ENCODE measurements around the gene MXD4.

Gene MXD4

GRCh38 chr4:2262145-2262943 is 435 bp upstream of the MXD4 start:
- peaks cover 29% of the 10 kb centered on the region for H3K4me1 ChIP-seq (ENCODE audit: control insufficient read depth, insufficient read depth, low read length)
- no peaks in the 10 kb centered on the region for H3K27me3 ChIP-seq (ENCODE audit: control insufficient read depth, insufficient read depth, low read length, poor library complexity, severe bottlenecking)
- no peaks in the 10 kb centered on the region for H3K36me3 ChIP-seq (ENCODE audit: control insufficient read depth, insufficient read depth, low read length)
- 1 to 2% methylated on average over 98 of the region's 98 CpGs for WGBS, 2 experiments
- no peaks in the 10 kb centered on the region for H3K9me3 ChIP-seq (ENCODE audit: control insufficient read depth, low read length)
- H3K27ac ChIP-seq (ENCODE audit: insufficient read depth, low read depth, low read length, poor library complexity, severe bottlenecking) = peak overlapping the region; percentile 65
- H3K4me3 ChIP-seq (ENCODE audit: insufficient read depth, low read depth, low read length) = peak overlapping the region; percentile 50

DNA sequence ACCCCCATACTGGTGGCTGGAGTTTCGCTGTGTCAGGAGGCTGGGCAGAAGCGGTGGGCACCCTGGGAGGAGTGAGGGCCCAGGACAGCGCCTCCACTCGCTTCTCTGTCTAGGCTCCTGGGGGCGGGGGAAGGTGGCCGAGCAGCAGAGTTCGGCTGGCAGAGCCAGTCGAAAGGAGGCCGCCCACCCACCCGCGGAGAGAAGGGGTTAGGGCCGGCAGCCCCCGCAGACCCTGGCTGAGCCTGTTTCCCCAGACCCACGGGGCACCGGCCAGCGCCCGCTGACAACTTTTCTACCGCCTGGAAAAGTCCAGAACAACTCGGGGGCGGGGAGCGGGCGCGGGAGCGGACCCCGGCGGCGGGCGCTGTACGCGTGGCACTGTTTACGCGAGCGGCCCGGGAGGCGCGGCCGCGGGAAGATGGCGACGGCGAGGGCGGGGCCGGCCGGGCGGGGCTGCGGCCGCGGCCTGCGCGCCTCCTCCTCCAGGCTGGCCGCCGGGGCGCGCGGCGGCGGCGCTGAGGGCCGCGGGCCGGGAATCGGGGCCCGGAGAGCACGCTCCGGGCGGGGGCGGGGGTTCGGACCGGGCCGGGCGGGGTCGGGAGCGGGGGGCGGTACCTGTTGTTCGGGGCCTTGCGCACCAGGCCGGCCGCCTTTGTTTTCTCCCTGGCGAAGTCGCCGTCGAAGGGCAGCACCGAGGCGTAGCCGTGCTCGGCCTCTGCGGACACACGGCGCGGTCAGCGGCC is 628 bp downstream of the MXD4 start:
- Histone ChIP-seq H3K27ac (ENCODE audit: insufficient read depth, low read depth, low read length, poor library complexity, severe bottlenecking) (no peak overlapping the region), H3K36me3 (ENCODE audit: control insufficient read depth, insufficient read depth, low read length) (no peaks in the 10 kb centered on the region), H3K9me3 (ENCODE audit: control insufficient read depth, low read length) (no peaks in the 10 kb centered on the region), H3K4me1 (ENCODE audit: control insufficient read depth, insufficient read depth, low read length) (peaks cover 25% of the 10 kb centered on the region), H3K4me3 (ENCODE audit: insufficient read depth, low read depth, low read length) (peak overlapping the region; percentile 70), H3K27me3 (ENCODE audit: control insufficient read depth, insufficient read depth, low read length, poor library complexity, severe bottlenecking) (no peaks in the 10 kb centered on the region)
- WGBS, 2 experiments = 1% methylated on average over 91 of the region's 91 CpGs

- 73% methylated on average over 23 of the region's 23 CpGs for WGBS, 2 experiments
- Histone ChIP-seq H3K36me3 (ENCODE audit: control insufficient read depth, insufficient read depth, low read length) (no peaks in the 10 kb centered on the region), H3K9me3 (ENCODE audit: control insufficient read depth, low read length) (no peaks in the 10 kb centered on the region), H3K27ac (ENCODE audit: insufficient read depth, low read depth, low read length, poor library complexity, severe bottlenecking) (no peak overlapping the region), H3K27me3 (ENCODE audit: control insufficient read depth, insufficient read depth, low read length, poor library complexity, severe bottlenecking) (no peaks in the 10 kb centered on the region), H3K4me1 (ENCODE audit: control insufficient read depth, insufficient read depth, low read length) (peaks cover 25% of the 10 kb centered on the region), H3K4me3 (ENCODE audit: insufficient read depth, low read depth, low read length) (peak overlapping the region; percentile 70)
These were observed 1.4 kb downstream of the MXD4 start for GRCh38 chr4:2260344-2261109.

DNA sequence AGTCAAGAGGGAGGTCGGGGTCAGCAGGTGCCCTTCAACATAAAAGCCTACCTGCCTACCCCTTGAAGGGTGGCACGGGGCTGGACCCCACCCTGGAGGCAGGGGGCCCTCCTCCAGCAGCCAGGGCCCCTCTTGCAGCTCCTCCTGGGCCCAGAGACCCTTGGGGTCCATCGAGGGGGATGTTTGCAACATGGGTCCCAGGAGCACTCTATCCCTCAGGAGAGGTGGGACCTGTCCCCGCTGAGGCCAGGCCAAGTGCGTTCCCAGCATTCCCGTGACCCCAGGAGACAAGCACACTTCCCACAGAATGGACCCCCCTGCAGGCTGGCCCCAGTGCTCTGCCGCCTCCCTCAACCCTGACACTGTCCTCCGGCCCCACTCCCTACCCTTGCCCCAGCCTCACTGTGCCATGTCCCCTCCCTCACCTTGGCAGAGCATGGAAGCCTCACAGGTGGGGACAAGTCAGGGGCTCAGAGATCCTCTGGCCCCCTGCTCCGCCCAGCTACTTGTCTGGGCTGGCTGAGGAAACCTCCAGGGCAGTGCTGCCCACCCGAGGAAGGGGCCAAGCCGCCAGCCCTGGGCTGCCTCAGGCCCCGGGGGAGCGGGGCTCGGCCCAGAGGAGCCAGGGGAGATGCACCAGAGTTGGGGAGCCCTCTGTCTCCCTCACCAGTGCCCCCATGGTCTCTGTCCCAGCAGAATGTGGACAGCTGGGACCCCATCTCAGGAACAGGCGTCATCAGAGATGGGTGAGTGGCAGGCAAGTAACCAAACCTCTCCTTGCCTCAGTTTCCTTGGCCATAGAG is 2.2 kb downstream of the MXD4 start:
- H3K4me1 ChIP-seq (ENCODE audit: control insufficient read depth, insufficient read depth, low read length) = peaks cover 23% of the 10 kb centered on the region
- H3K36me3 ChIP-seq (ENCODE audit: control insufficient read depth, insufficient read depth, low read length) = no peaks in the 10 kb centered on the region
- H3K4me3 ChIP-seq (ENCODE audit: insufficient read depth, low read depth, low read length) = peak overlapping the region; percentile 70
- H3K9me3 ChIP-seq (ENCODE audit: control insufficient read depth, low read length) = no peaks in the 10 kb centered on the region
- 93% methylated on average over 15 of the region's 15 CpGs for WGBS, 2 experiments
- no peak overlapping the region for H3K27ac ChIP-seq (ENCODE audit: insufficient read depth, low read depth, low read length, poor library complexity, severe bottlenecking)
- no peaks in the 10 kb centered on the region for H3K27me3 ChIP-seq (ENCODE audit: control insufficient read depth, insufficient read depth, low read length, poor library complexity, severe bottlenecking)

GRCh38 chr4:2259036-2259540 is 2.8 kb downstream of the MXD4 start:
- no peak overlapping the region for H3K27ac ChIP-seq (ENCODE audit: insufficient read depth, low read depth, low read length, poor library complexity, severe bottlenecking)

GRCh38 chr4:2258091-2259035 is 3.5 kb downstream of the MXD4 start:
- Histone ChIP-seq H3K27ac (ENCODE audit: insufficient read depth, low read depth, low read length, poor library complexity, severe bottlenecking) (no peak overlapping the region), H3K4me3 (ENCODE audit: insufficient read depth, low read depth, low read length) (no peak overlapping the region), H3K9me3 (ENCODE audit: control insufficient read depth, low read length) (no peaks in the 10 kb centered on the region), H3K36me3 (ENCODE audit: control insufficient read depth, insufficient read depth, low read length) (no peaks in the 10 kb centered on the region), H3K4me1 (ENCODE audit: control insufficient read depth, insufficient read depth, low read length) (peaks cover 11% of the 10 kb centered on the region), H3K27me3 (ENCODE audit: control insufficient read depth, insufficient read depth, low read length, poor library complexity, severe bottlenecking) (no peaks in the 10 kb centered on the region)
- 91 to 92% methylated on average over 18 of the region's 18 CpGs for WGBS, 2 experiments

More at GRCh38 chr4:2259036-2259540, 2.8 kb downstream of the MXD4 start:
- Histone ChIP-seq H3K4me1 (ENCODE audit: control insufficient read depth, insufficient read depth, low read length) (peaks cover 17% of the 10 kb centered on the region), H3K4me3 (ENCODE audit: insufficient read depth, low read depth, low read length) (no peak overlapping the region), H3K9me3 (ENCODE audit: control insufficient read depth, low read length) (no peaks in the 10 kb centered on the region), H3K36me3 (ENCODE audit: control insufficient read depth, insufficient read depth, low read length) (no peaks in the 10 kb centered on the region), H3K27me3 (ENCODE audit: control insufficient read depth, insufficient read depth, low read length, poor library complexity, severe bottlenecking) (no peaks in the 10 kb centered on the region)
- WGBS, 2 experiments = 95% methylated on average over 13 of the region's 13 CpGs

- Histone ChIP-seq H3K27me3 (ENCODE audit: control insufficient read depth, insufficient read depth, low read length, poor library complexity, severe bottlenecking) (no peaks in the 10 kb centered on the region), H3K27ac (ENCODE audit: insufficient read depth, low read depth, low read length, poor library complexity, severe bottlenecking) (no peak overlapping the region), H3K36me3 (ENCODE audit: control insufficient read depth, insufficient read depth, low read length) (no peaks in the 10 kb centered on the region), H3K4me3 (ENCODE audit: insufficient read depth, low read depth, low read length) (no peak overlapping the region), H3K9me3 (ENCODE audit: control insufficient read depth, low read length) (no peaks in the 10 kb centered on the region), H3K4me1 (ENCODE audit: control insufficient read depth, insufficient read depth, low read length) (peaks cover 7% of the 10 kb centered on the region)
- WGBS, 2 experiments = 92 to 94% methylated on average over 14 of the region's 14 CpGs
These were observed 4.4 kb downstream of the MXD4 start for GRCh38 chr4:2257361-2258081.

- Histone ChIP-seq H3K4me1 (ENCODE audit: control insufficient read depth, insufficient read depth, low read length) (peaks cover 7% of the 10 kb centered on the region), H3K9me3 (ENCODE audit: control insufficient read depth, low read length) (no peaks in the 10 kb centered on the region), H3K27ac (ENCODE audit: insufficient read depth, low read depth, low read length, poor library complexity, severe bottlenecking) (no peak overlapping the region), H3K4me3 (ENCODE audit: insufficient read depth, low read depth, low read length) (no peak overlapping the region), H3K27me3 (ENCODE audit: control insufficient read depth, insufficient read depth, low read length, poor library complexity, severe bottlenecking) (no peaks in the 10 kb centered on the region), H3K36me3 (ENCODE audit: control insufficient read depth, insufficient read depth, low read length) (no peaks in the 10 kb centered on the region)
- 91% methylated on average over 12 of the region's 12 CpGs for WGBS, 2 experiments
These were observed 5.1 kb downstream of the MXD4 start for GRCh38 chr4:2256781-2257191.
